GM12872 (cell line): ENCODE measurements around the gene MTRF1.

Experiments
- TF ChIP-seq, protein P1 (sequence below): IDR thresholded peaks from 3 replicates; pipeline ENCODE4 v1.5.1; 2011; ENCODE audit warnings: low read depth, mild to moderate bottlenecking, low read length, moderate library complexity; ENCODE audit not compliant: insufficient read depth

MTRF1 gene

DNA sequence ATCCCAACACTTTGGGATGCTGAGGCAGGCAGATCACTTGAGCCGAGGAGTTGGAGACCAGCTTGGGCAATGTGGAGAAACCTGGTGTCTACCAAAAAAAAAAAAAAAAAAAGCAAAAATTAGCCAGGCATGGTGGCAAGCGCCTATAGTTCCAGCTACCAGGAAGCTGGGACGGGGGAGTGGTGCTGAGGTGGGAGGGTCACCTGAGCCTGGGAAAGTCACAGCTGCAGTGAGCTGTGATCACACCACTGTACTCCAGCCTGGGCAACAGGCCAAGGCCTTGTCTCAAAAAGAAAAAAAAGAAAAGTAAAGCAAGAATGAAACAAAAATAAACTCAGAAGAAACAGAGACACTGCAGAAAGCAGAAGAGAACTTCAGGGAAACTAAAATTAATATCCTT lies 31.6 kb downstream of the MTRF1 start:
- TF ChIP-seq, protein P1, sequence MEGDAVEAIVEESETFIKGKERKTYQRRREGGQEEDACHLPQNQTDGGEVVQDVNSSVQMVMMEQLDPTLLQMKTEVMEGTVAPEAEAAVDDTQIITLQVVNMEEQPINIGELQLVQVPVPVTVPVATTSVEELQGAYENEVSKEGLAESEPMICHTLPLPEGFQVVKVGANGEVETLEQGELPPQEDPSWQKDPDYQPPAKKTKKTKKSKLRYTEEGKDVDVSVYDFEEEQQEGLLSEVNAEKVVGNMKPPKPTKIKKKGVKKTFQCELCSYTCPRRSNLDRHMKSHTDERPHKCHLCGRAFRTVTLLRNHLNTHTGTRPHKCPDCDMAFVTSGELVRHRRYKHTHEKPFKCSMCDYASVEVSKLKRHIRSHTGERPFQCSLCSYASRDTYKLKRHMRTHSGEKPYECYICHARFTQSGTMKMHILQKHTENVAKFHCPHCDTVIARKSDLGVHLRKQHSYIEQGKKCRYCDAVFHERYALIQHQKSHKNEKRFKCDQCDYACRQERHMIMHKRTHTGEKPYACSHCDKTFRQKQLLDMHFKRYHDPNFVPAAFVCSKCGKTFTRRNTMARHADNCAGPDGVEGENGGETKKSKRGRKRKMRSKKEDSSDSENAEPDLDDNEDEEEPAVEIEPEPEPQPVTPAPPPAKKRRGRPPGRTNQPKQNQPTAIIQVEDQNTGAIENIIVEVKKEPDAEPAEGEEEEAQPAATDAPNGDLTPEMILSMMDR = no peak

DNA sequence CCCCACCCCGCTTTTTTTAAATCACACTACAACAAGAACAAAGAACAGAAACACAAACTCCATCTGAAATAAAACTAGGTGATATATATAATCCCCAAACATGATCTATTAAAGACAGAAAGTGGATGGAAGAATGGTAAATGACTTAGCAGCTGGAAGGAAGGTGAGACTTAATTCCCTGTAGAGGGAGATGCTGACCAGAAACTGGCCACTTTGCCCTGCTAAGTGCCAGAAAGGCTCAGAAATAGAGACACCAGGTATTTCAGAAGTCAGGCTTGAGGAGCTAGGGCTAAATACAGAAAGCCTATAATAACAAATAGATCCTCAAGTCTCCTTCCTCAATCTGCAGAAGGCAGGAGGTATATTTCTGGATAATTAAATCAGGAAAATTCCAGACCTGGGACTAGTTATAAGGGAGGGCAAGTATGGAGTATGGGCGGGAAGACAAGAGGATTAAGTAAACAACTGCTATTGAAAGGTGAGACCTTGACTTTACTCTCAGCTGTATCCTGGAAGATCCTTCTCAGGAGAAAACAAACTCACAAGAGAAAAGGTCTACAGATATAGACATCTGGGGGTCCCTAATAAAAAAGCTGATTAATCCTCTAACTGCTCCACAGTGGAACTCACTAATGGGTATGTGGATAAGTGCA lies 32.2 kb downstream of the MTRF1 start:
- TF ChIP-seq, protein P1 = no peak

DNA sequence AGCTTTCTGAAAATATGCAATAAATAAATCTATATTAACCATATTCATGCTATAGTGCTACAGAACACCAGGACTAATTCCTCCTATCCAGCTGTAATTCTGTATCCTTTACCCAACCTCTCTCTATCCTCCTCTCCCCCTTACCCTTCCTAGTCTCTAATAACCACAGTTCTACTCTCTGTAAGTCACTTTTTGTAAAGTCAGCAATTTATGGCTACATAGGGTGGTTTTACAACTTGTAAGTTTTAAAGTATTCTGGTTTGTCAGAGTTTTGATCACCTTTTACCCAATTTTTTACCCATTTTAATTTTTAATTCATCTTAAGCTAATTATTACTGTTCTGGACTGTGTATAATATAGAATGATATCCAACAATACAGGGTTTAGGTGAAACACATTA lies 34.0 kb downstream of the MTRF1 start:
- TF ChIP-seq, protein P1 = no peak

DNA sequence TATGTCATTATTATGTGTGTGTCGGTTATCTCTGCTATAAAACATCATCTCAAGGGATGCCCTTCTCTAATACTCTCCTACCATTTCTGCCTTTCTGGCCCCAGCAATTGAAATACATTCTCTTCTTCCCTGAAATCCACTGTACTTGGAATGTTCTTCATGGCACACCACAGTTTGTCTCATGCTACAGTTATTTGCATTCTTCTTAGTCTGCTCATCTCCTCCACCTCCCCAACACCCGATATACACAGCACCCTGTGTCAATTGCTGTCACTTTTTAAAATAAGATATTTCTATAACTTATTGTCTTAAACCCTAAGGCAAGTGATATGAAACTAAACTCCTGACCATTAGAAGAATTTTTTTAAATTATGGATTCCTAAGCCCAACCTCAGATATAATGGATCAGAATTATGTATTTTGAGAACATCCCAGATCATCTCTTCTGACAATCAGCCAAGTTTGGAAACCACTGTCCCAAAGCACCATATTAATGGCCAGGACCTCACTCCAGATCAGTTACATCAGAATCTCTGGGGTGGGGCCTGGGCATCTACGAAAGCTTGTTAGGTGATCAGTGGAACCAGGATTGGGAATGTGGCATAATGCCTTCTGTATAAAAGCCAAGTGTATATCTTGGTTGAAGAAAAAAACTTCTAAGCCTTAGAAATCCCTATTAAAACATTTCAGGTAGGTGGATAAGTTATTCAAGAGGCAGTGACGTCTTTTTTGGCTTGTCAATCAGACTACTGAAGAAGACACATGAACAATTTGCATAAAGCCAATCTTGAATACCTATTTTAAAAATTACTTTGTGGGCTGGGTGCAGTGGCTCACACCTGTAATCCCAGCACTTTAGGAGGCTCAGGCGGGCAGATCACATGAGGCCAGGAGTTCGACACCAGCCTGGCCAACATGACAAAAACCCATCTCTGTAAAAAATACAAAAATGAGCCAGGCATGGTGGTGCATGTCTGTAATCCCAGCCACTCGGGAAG lies 39.0 kb downstream of the MTRF1 start:
- TF ChIP-seq, protein P1 = no peak

DNA sequence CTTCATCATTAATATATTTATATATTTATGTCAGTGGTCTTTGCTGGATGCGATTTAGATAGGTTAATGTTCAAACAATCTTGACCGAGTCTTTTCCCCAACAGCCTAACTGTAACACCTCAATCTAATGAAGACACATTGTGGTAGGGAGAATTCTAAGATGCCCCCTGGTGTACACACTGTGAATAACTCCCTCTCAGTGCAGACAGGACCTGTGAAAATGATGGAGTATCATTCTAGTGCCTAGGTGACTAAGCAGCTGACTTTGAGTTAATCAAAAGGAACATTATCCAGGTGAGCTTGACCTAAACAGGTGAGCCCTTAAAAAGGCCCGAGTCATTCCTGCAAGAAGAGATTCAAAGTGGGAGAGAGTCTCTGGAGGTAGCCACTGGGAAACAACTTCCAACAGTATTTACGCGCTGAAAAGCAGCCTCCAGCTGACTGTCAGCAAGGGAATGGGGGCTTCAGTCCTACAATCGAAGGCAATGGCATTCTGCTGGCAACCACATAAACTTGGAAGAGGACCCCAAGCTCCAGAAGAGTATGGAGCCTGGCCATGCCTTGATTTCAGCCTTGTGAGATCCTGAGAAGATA lies 41.0 kb downstream of the MTRF1 start:
- TF ChIP-seq, protein P1 = peak; percentile 79

DNA sequence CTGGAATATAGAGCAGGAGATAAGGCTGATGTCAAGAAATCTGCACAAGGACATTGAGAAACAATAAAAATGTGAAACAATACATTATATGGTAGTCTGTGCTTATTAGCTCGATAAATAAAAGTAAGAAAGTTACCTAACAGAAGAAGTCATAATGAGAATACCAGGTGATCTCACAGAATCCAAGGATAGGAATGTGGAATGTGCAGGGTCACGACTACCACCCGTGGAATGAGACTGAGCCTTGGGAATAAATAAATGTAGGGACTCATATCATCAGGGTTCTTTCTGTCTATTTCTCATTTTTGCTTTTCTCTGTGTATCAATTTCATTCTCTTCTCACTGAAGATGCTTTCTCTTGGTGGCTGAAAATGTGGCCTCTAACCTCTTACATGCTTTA lies 43.0 kb downstream of the MTRF1 start:
- TF ChIP-seq, protein P1 = no peak

DNA sequence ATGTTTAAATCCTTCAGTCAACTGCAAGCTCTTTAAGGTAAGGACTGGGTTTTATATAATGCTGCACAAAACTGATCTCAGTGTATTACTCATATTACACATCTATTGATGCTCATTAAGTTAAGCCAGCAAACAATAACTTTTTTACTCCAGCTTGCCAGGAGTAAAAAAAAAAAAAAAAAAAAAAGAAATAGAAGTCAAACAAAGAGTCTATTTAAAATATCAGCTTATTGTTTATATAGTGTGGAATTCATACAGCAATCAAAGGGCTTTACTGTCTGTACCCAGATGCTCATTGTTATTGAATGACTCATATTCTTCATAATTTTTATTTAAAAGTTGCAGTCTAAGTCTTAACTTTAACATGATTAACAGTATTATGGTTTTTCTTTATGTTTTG lies 47.2 kb downstream of the MTRF1 start:
- TF ChIP-seq, protein P1 = no peak
